GM18868 (cell line): ENCODE measurements around the gene SUPT3H.
A peak's percentile ranks its signal among the peaks of the same experiment; 100 is the strongest.

Experiments used
- ATAC-seq: cut with Tn5 transposase; IDR thresholded peaks from one replicate; pipeline ENCODE4 v1.9.1; 2021; ENCODE audit warnings: mild to moderate bottlenecking, moderate library complexity; ENCODE audit not compliant: unreplicated experiment

The SUPT3H gene

GRCh38 chr6:45012687-45013086, 365.0 kb downstream of the SUPT3H start:
- no peak for ATAC-seq

GRCh38 chr6:45009576-45009975, 368.2 kb downstream of the SUPT3H start:
- peak; percentile 56 for ATAC-seq

GRCh38 chr6:45006893-45007292, 370.8 kb downstream of the SUPT3H start:
- ATAC-seq: no peak

GRCh38 chr6:45003961-45004360, 373.8 kb downstream of the SUPT3H start:
- no peak for ATAC-seq

- no peak for ATAC-seq
Measured at GRCh38 chr6:45003387-45003786, 374.3 kb downstream of the SUPT3H start.

GRCh38 chr6:45002390-45003105, 375.2 kb downstream of the SUPT3H start:
- ATAC-seq: no peak

GRCh38 chr6:45001663-45002062, 376.1 kb downstream of the SUPT3H start:
- ATAC-seq: peak; percentile 99

GRCh38 chr6:45000833-45001232, 376.9 kb downstream of the SUPT3H start:
- no peak for ATAC-seq

- no peak for ATAC-seq
Measured at GRCh38 chr6:44999066-44999465, 378.7 kb downstream of the SUPT3H start.

- no peak for ATAC-seq
Measured at GRCh38 chr6:44995486-44996132, 382.1 kb downstream of the SUPT3H start.

GRCh38 chr6:44989391-44989790, 388.3 kb downstream of the SUPT3H start:
- ATAC-seq: no peak

GRCh38 chr6:44985006-44985405, 392.7 kb downstream of the SUPT3H start:
- ATAC-seq: no peak

GRCh38 chr6:44983467-44984365, 394.0 kb downstream of the SUPT3H start:
- ATAC-seq: no peak

GRCh38 chr6:44980841-44981240, 396.9 kb downstream of the SUPT3H start:
- ATAC-seq: no peak

- peak; percentile 74 for ATAC-seq
Measured at GRCh38 chr6:44976677-44977641, 400.8 kb downstream of the SUPT3H start.

GRCh38 chr6:44974511-44974910, 403.2 kb downstream of the SUPT3H start:
- ATAC-seq: no peak

- ATAC-seq: no peak
Measured at GRCh38 chr6:44972709-44973108, 405.0 kb downstream of the SUPT3H start.

- ATAC-seq: no peak
Measured at GRCh38 chr6:44969446-44970185, 408.1 kb downstream of the SUPT3H start.

GRCh38 chr6:44967481-44967880, 410.3 kb downstream of the SUPT3H start:
- no peak for ATAC-seq
